Lung (tissue), 12 donors: Measurements from ENCODE around the gene DOCK2. TPM values are rescaled to one million over a fixed set of nuclear protein-coding genes. Genes with fewer than 3 reads are reported as not detected.

Experiments used
- ATAC-seq: fragments of 200-7000 bp; cut with Tn5 transposase; one replicate; pipeline ENCODE4 v1.9.1; 2020; ENCODE audit warnings: moderate number of reproducible peaks; ENCODE audit not compliant: insufficient read depth, low FRiP score
- DNase-seq, 3 donors: peaks; one replicate each; pipeline ENCODE4 v3.0.0-alpha.2; 2013 to 2017
- H3K27ac ChIP-seq, 2 donors: one replicate each; pipeline ENCODE4 v1.5.1; 2013; ENCODE audit warnings: mild to moderate bottlenecking in 2 of 2, moderate library complexity in 2 of 2, control low read depth in 1 of 2, inconsistent platforms in 1 of 2, low read depth in 1 of 2, low read length in 1 of 2
- H3K27me3 ChIP-seq, 3 donors: one replicate each; pipeline ENCODE4 v1.5.1; 2013; ENCODE audit warnings: low read length in 2 of 3; ENCODE audit not compliant: control insufficient read depth in 3 of 3, insufficient read depth in 3 of 3
- H3K36me3 ChIP-seq, 4 donors: one replicate each; pipeline ENCODE4 v1.5.1; 2013; ENCODE audit warnings: low read length in 4 of 4, mild to moderate bottlenecking in 1 of 4, moderate library complexity in 1 of 4; ENCODE audit not compliant: control insufficient read depth in 4 of 4, insufficient read depth in 4 of 4
- H3K4me1 ChIP-seq, 5 donors: one replicate each; pipeline ENCODE4 v1.5.1; 2013; ENCODE audit warnings: low read length in 5 of 5, mild to moderate bottlenecking in 2 of 5, moderate library complexity in 1 of 5; ENCODE audit not compliant: control insufficient read depth in 5 of 5, insufficient read depth in 5 of 5
- H3K4me3 ChIP-seq: one replicate; pipeline ENCODE4 v1.5.1; 2013; ENCODE audit warnings: mild to moderate bottlenecking, control low read depth, moderate library complexity
- H3K9ac ChIP-seq, 2 donors: one replicate each; pipeline ENCODE4 v1.5.1; 2013; ENCODE audit warnings: low read length in 2 of 2, control low read depth in 1 of 2; ENCODE audit not compliant: insufficient read depth in 1 of 2
- H3K9me3 ChIP-seq, 4 donors: one replicate each; pipeline ENCODE4 v1.5.1; 2013; ENCODE audit warnings: low read length in 3 of 4, mild to moderate bottlenecking in 1 of 4, moderate library complexity in 1 of 4; ENCODE audit not compliant: control insufficient read depth in 4 of 4, insufficient read depth in 3 of 4
- WGBS, 2 donors: extraction: QIAGEN DNeasy Blood & Tissue Kit; methylation state at CpG; one replicate each; pipeline ENCODE4 v1.1.7; 2013; 5-methylcytosine and 5-hydroxymethylcytosine counted together
- polyA plus RNA-seq, 2 donors: library from polyadenylated mRNA; stranded (reverse); fragments of 200-250 nt; gene quantifications; one replicate each; pipeline ENCODE4 v1.2.1, GENCODE V29; 2013
- total RNA-seq, 2 donors: library from RNA; depleted of rRNA in 1 of 2; stranded (reverse); fragments of >200 nt in 1 of 2; gene quantifications; one replicate each; pipeline ENCODE4 v1.2.1, GENCODE V29; 2014 to 2021
- TF ChIP-seq, protein P1 (sequence below): IDR thresholded peaks from 2 replicates; pipeline ENCODE4 v1.5.1; 2012; ENCODE audit warnings: mild to moderate bottlenecking; ENCODE audit errors: control extremely low read depth, extremely low read depth
- donor health status: control.
- donor health status: control.
- donor health status: Bipolar disorder and iron deficiency.
- donor health status: healthy.
- donor health status: DM: yes; HTN: yes; CAD: no.

DOCK2 gene
- total and polyA plus RNA-seq, 4 donors: 9.6 to 66.6 (median 43.4) TPM

DNA sequence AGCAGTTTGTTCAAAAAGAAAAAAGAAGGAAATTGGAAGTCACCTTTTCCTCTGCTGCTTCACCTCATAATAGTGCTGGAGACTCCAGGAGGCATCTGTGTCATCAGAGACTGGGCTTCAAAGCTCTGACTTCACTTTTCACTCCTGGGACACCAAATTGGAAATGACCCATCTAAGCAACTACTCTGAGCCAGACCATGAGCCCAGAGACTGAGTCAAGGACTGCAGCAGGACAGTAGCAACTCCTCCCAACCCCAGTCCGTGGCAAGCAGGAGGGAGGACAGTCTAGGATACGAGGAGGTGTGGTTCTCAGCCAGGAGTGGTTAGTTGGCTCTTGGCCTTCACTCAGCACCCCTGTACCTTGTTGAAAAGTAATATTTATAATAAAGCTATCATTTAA is 211.7 kb downstream of the DOCK2 start:
- TF ChIP-seq, protein P1, sequence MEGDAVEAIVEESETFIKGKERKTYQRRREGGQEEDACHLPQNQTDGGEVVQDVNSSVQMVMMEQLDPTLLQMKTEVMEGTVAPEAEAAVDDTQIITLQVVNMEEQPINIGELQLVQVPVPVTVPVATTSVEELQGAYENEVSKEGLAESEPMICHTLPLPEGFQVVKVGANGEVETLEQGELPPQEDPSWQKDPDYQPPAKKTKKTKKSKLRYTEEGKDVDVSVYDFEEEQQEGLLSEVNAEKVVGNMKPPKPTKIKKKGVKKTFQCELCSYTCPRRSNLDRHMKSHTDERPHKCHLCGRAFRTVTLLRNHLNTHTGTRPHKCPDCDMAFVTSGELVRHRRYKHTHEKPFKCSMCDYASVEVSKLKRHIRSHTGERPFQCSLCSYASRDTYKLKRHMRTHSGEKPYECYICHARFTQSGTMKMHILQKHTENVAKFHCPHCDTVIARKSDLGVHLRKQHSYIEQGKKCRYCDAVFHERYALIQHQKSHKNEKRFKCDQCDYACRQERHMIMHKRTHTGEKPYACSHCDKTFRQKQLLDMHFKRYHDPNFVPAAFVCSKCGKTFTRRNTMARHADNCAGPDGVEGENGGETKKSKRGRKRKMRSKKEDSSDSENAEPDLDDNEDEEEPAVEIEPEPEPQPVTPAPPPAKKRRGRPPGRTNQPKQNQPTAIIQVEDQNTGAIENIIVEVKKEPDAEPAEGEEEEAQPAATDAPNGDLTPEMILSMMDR: no peak
- no peak overlapping the region for H3K27ac ChIP-seq
- H3K4me3 ChIP-seq: no peak overlapping the region
- no peak for ATAC-seq
- DNase-seq: no peak
- peaks cover 0 to 1% (median 0%) of the 10 kb centered on the region in 4 donors for H3K36me3 ChIP-seq
- no peaks in the 10 kb centered on the region for H3K27me3 ChIP-seq
- H3K9ac ChIP-seq: no peak overlapping the region
- WGBS, 2 donors: 74 to 90% methylated on average over 2 of the region's 2 CpGs
- H3K4me1 ChIP-seq: no peaks in the 10 kb centered on the region
- peaks cover 0 to 12% (median 5%) of the 10 kb centered on the region in 4 donors for H3K9me3 ChIP-seq

DNA sequence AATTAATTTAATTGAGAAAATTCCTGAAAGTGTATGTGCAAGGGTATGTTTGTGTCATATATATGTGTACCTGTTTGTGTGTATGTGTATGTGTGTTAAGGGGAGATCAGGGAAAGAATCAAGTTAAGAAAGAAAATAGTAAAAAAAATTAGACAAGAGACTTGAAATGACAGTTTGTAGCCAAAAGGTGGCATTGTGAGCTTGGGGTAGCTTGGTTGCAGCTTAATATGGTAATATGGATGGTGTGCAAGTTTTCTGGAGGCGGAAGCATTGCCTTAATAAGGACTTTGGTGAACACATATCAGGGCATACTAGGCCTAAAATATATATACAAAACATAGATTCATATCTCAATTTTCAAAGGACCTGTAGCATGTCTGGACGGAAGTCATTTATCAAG is 213.3 kb downstream of the DOCK2 start:
- Histone ChIP-seq H3K4me1 (no peaks in the 10 kb centered on the region), H3K27ac (no peak overlapping the region), H3K36me3 (peaks cover 0 to 1% (median 0%) of the 10 kb centered on the region in 4 donors), H3K27me3 (no peaks in the 10 kb centered on the region), H3K9ac (no peak overlapping the region), H3K4me3 (no peak overlapping the region), H3K9me3 (peaks cover 0 to 12% (median 5%) of the 10 kb centered on the region in 4 donors)
- ATAC-seq (no peak), DNase-seq (no peak)
- TF ChIP-seq, protein P1: no peak
- WGBS, 2 donors: 95 to 96% methylated on average over 2 of the region's 2 CpGs

- Histone ChIP-seq H3K27ac (no peak overlapping the region), H3K4me3 (no peak overlapping the region), H3K36me3 (peaks cover 0 to 1% (median 0%) of the 10 kb centered on the region in 4 donors), H3K4me1 (no peaks in the 10 kb centered on the region), H3K27me3 (no peaks in the 10 kb centered on the region), H3K9me3 (peaks cover 0 to 12% (median 5%) of the 10 kb centered on the region in 4 donors), H3K9ac (no peak overlapping the region)
- DNase-seq: no peak
- 42 to 79% methylated on average over 1 of the region's 1 CpG for WGBS, 2 donors
- no peak for ATAC-seq
- TF ChIP-seq, protein P1: no peak
Observed at GRCh38 chr5:169851321-169851850, 214.3 kb downstream of the DOCK2 start.

DNA sequence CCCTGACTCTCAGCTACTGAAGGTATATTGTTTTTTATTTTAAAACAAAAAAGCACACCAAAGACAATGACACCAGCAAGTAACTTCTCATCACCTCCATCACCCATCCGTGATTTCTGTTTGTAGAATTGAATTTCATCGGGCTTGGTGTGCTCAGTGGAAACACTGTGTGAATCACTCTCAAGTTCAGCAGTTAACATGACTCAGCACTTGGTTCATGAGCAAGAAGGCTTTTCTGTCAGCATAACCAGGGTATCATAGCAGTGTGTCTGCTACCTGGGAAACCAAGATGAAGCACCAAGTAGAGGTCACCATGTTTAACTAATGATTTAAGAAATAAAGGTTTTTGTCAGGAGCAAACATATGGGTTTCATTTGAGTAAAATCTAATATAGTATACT is 219.5 kb downstream of the DOCK2 start:
- Histone ChIP-seq H3K4me3 (no peak overlapping the region), H3K9ac (no peak overlapping the region), H3K27ac (no peak overlapping the region), H3K27me3 (no peaks in the 10 kb centered on the region), H3K9me3 (peaks cover 0 to 3% (median 0%) of the 10 kb centered on the region in 4 donors), H3K4me1 (peaks cover 0 to 2% (median 0%) of the 10 kb centered on the region in 5 donors), H3K36me3 (peaks cover 0 to 1% (median 0%) of the 10 kb centered on the region in 4 donors)
- no peak for DNase-seq
- no peak for ATAC-seq
- WGBS, 2 donors: 76 to 89% methylated on average over 2 of the region's 2 CpGs
- TF ChIP-seq, protein P1: no peak
